NK-92 treated with Interleukin-12 subunit alpha and Interleukin-12 subunit beta, amount 100 ng/mL, for 24 hours (cell line): ENCODE measurements around the gene AKAP6.

Experiments used
- DNase-seq: peaks from one replicate; lab custom pipeline; 2025; lab: John Stamatoyannopoulos, UW

Gene AKAP6

DNA sequence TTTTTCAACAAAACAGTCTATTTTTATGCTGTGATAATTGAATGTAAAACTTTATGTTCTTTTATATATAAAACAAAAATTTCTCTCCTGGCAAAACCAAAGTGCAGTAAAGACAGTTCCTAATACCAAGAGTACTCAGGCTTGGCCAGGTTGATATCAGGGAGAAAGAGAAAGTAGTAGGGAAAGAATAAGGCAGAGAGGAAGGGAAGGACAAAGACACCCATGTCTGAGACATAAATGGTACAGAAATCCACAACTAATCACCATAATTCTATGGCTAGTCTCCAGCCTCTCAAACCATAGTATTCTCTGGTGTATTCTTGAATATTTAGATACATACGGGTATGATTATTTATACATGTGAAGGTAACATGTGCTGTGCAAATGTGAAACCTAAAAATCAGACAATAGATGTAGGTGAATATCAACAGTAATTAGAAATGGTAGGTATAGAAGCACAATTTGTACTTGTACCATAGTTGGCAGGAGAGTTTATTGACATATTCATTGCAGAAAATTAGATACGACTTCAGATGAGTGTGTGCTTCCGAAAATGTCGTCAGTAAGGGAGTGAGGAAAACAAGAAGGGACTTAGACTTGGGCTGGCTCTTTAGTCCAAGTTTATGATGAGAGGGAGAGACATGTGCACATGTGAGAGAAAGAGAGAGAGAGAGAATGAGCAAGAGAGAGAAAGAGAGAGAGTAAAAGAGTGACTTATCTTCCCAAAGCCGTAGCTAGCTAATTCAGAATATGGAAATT, 378.8 kb downstream of the AKAP6 start:
- no peak for DNase-seq

DNA sequence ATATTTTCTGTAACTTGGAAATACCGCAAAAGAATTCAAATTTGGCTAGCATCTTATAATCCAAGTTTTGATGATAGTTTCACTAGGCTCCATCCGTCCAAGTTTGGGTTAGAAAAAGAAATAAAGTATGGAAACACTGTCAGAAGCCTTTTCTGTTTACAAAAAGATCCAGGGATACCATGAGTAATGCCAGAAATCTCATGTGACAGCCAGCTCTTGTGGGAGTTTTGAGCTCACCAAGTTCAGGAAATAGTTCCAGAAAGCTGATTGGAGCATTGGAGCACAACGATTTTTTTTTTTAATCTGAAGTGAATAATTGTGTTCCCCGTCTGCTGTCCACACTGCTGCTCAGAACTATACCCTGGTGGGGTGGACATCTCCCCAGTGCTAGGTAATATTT, 379.9 kb downstream of the AKAP6 start:
- no peak for DNase-seq

DNA sequence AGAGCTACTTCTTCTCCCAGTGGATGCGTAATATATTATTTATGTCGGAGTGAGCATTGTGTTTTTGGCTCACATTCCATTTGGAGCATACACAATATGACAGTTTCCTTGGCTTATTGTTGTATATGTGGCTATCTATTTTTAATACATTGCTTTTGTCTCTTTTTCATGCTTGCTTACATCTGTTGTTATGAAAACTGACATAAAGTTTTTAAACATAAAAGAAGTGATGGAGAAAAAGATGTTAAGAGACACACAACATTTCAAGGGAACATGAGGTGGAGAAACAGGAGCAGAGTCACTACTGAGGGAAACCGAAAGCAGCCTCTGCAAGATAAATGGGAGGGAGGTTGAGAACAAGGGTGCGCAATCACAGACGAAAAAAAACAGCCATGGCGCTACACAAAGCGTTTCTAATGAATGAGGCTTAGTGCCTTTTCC, 381.2 kb downstream of the AKAP6 start:
- no peak for DNase-seq

DNA sequence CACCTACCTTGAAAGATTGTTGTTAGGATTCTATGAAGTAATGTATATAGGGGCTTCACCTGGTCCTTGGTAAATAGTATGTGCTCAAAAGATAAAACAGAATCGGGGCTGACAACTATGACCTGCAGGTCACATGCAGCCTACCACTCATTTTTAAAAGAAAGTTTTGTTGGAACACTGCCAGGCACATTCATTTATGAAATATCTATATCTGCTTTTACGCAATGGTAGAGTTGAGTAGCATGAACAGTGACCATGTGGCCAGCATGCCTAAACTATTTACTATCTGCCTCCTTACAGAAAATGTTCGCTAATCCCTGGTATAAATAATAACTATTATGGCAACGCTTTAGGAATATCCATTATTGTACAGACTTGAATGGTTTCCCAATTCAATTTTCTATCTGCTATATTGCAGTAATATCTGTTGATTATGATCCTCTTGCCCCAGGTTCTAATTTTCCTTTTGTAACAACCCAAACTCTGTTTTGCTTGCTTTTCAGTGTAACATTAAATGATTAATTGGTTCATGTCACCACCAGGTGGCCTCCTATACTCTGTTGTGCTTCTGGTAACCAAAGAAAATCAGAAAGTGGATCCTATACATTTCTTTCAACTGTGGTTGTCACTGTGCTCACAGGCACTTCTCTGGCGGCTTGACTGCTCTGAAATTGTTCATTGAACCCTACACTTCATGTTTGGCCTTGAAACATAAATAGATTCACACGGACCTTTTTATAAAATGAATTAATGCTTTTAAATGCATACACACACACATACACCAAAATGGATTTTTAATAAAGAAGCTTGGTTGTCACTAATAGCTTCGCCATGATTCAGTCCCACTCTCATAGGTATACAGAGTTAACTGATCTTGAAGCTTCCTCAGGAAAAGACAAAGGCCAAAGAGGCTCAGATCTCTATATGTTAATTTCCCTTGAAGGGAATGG, 381.9 kb downstream of the AKAP6 start:
- DNase-seq = no peak

DNA sequence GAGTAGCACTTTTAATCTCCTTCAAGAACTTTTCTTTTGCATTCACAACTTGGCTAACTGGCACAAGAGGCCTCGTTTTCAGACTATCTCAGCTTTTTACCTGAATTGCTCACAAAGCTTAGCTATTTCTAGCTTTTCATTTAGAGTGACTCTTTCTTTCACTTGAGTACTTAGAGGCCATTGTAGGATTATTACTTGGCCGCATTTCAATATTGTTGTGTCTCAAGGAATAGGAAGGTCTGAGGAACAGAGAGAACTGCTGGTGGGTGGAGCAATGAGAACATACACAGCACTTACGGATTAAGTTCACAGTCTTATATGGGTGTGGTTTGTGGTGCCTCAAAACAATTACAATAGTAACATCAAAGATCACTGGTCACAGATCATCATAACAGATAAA, 384.8 kb downstream of the AKAP6 start:
- no peak for DNase-seq

DNA sequence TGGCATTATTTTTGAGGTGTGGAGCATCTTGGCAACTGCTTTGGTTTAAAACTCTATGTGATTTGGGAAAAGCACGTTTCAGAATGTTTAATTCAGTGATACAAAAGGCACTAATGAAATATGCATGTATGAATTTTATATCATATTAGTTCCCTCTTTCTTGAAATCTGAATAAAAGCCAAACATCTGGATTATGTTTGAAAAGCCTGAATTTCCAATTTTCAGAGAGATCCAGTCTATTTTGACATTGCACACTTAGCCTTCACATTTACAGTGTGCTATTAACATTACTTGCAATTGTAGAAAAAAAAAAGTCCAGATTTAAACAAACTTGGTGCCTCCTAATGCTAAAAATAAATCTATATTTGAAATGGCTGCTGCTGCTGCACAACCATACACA, 390.5 kb downstream of the AKAP6 start:
- DNase-seq = no peak

DNA sequence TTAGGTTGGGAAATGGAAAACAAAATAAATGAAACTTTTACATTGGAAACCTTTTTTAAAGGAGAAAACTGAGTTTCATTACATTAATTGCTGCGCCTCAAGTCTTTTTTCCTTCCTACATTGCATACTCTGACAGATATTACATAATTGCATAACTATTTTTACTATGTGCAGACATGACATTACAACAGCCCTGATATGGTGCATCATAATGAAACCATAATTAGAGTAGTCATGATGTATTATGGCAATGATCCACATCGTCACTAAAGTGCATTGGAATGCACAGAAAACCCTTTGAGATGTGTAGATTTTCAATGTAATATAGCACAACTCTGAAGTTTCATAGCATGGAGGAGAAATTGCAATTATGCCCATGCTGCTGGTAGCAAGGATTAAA, 391.8 kb downstream of the AKAP6 start:
- DNase-seq = no peak

DNA sequence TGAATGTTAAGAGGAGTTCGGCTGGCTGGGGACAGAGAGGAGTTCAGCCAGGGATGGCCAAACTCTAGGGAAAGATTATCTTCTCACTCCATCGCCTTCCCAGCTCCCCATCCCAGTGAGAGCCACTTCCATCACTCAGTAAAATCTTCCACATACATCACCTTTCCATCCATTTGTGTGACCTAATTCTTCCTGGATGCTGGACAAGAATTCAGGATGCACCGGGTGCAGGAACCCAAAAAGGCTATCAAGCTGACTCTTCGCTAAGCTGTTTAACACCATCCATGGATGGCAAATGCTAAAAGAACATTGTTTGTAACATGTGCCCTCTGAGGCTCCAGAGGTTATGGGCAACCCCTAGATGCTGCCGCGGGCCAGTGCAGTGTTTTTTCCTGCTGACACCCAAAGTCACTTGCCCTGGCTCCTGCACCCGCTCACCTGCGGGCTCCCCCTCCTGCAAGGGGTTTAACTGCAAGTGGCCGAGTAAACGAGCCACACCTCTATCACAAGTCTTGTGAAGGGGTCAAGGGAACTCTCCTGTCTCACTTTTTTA, 393.6 kb downstream of the AKAP6 start:
- DNase-seq = no peak

DNA sequence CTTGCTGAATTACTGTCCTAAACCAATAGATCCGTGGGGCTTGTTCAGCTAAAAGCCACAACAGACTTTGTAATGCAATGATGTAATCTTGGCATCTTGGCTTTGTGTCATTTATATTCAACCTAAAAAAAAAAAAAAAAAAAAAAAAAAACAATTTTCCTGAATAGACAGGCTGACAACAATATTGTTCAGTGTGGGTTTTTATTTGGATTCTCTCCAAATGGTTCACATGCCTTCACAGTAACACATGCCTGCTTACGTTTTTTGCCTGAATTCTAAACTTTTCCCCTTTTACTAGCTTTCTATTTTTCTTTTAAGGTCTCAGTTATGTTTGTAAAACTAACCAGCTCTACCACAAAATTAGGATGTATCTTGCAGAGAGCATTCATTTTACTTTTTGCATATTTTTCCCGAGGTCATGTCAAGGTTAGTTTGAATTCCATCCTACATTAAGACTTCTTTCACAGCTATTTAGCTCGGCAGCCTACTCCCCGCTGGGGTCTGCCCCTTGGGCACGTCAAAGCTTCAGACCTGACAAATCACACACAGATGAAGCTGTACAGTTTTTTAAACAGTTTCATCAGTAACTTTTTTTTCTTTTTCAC, 395.9 kb downstream of the AKAP6 start:
- no peak for DNase-seq

DNA sequence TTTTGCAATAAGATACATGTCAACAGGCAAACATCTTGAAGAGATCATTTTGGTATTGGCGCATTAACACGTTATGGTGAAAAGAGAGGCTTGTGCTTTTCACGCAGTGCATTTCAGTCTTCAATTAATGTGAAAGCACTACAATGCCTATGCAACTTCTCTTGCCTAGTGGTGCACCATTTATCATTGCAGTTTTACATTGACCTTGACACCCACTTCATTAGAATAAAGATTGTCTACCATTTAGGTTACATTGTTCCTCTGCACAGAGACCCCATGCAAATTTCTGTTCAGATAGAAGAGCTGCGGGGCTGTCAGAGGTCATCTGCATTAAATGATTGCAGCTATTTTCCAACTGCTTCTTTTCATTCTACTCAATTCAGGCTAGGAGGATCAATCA, 397.4 kb downstream of the AKAP6 start:
- no peak for DNase-seq

DNA sequence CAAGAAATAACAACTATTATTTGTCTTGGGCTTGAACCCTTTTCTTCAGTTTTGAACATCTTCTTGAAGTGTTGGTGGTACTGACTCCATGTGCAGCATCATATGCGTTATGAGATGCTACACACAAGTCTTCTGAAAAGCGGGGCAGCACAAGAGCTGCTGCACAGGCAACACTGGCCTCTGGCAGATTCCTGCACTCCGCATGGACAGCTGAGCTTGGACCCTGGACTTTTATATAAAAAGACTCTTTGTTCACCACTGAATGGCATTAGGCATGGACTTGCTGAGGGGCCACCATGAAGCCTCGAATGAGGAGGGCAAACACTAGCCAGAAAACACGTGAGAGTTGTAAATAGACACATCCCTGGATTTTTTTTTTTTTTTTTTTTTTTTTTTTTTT, 398.7 kb downstream of the AKAP6 start:
- DNase-seq = no peak

DNA sequence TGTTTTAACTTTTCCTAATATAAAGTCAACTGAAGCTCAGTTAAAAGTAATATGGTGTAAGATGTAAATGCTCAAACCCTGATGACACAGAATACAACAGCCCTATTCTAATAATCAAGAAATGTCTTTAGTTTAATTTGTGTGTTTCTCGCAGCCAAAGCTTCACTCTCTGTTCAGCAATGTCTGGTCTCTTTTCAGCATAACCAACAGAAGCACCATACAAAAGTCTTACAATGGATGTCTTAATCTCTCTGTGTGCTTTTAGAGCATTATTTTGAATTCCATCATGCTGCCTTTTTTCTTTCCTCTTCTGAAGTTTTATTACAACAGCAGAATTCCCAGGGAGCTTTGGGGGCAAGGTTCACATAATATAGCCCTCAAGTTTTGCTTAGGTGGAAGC, 399.4 kb downstream of the AKAP6 start:
- DNase-seq = no peak

DNA sequence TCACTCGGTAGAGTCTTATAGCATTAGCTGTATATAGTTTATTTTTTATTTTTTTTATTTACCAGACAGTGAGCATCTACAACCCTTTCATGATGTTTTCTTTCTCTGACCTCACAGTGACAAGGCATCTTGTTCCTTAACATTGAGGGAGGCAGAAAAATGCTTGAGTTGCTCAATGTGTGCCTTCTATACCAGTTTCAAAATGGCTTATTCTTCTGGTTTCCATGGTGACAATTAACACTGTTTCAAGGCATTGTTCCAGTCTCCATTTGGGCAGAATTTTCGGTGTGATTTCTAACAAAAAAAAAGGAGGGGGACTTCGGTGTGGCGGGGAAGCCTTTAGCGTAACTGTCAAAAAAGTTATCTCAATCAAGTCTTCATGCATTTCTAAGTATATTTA, 399.9 kb downstream of the AKAP6 start:
- DNase-seq = no peak

DNA sequence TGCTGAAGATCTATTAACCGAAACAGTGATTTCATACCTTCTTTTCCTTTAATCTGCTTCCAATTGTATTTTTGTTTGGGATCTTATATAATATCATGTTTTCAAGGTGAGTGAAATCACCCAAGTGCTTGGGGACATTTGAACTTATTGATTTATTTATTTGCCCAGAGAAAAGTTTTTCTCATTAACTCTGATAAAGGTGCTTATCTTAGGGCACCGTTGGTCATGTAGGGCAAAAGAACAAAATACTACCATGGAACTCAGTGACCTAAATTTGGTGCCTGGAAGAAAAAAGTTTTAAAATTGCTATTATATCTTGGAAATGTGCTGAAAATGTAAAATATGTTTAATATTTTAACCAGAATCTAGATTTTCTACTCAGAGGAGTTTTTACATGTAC, 402.2 kb downstream of the AKAP6 start:
- no peak for DNase-seq

DNA sequence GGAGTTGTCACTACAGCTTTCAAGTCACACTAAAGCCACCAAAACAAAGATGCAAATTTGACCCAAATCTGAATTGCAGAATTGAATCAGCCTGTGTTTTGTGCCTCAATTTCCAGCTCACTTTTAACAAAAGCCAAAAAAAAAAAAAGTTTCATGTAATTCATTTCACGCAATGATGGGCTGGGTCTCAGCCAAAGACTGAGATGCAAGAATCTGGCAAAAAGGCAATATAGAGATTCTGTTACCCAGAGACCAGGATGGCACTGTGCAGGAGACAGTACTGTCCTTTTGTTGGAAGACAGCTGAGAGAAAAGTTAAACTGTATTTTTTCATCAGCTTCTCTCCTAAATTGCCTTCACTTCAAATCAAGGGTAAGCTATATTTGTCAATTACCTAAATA, 403.9 kb downstream of the AKAP6 start:
- DNase-seq = no peak

DNA sequence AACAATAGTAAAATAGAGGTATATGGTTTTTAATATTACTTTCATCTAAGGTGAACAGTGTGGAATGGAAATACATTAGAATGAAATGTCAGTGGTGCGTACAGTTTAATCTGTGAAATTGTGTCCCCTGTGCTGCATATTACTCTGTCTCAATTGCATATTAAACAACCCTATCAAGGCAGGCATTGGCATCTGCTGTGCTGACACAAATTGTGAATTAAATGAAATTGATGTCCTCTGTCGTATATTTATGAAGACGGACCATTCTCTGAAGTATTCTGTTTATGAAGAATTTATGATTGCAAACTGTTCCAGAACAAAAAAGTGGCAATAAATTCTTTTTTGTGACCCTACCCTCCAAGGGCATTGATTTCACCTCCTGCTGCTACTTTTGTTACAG, 405.2 kb downstream of the AKAP6 start:
- DNase-seq = no peak

DNA sequence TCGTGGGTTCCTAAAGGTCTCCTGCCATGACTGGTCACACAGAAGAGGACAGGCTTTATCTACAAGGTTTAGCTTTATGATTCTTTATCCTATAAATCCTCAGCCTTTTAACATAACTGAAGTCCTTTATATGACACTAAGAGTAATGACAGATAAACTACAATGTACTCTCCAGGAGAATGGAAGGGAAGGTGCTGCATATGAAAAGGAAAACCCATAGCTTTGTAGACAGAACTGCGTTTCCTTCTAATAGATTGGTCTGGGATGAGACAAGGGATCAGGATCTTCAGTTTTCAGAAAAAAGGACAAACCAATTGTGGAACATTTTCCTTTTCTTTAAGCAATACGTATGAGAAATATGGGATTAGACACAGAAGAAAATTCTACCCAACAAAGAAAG, 408.5 kb downstream of the AKAP6 start:
- no peak for DNase-seq

DNA sequence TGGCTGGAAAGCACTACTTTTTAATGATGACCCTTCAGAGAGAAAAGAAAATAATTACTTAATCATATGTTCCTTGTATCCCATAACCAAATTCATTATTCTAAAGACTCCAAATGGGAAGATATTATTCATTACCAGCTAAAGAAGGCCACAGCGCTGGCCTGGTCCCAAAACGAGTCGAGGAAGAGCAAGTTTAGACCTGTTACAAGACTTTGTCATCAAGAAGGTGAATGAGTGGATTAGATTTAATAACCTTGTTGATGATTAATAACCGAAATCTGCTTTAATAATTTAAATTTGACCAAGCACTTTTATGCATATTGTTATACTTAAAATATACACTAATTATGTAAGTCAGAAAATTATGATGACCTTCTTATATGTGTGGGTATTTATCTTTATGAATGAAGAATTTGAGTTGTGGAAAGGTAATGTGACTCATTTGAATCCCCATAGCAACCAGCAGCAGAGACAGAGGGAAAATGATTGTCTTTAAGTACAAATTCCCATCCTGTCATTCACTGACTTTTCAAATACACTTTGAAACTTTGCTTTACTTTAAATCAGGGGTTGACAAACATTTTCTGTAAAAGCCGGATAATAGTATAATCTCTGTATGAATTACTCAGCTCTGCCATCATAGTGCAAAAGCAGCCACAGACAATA, 409.2 kb downstream of the AKAP6 start:
- no peak for DNase-seq

DNA sequence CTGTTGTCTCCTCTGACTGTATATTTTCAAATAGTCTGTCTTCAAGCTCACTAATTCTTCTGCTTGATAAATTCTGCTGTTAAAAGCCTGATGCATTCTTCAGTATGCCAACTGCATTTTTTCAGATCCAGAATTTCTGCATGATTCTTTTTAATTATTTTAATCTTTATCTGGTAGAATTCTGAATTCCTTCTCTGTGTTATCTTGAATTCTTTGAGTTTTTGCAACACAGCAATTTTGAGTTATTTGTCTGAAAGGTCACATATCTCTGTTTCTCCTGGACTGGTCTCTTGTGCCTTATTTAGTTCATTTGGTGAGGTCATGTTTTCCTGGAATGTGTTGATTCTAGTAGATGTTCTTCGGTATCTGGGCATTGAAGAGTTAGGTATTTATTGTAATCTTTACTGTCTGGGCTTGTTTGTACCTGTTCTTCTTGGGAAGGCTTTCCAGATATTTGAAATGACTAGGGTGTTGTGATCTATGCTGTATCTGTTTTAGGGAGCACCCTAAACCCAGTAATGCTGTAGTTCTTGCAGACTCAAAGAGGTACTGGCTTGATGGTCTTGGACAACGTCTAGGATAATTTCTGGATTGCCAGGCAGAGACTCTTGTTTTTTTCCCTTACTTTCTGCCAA, 415.8 kb downstream of the AKAP6 start:
- no peak for DNase-seq

DNA sequence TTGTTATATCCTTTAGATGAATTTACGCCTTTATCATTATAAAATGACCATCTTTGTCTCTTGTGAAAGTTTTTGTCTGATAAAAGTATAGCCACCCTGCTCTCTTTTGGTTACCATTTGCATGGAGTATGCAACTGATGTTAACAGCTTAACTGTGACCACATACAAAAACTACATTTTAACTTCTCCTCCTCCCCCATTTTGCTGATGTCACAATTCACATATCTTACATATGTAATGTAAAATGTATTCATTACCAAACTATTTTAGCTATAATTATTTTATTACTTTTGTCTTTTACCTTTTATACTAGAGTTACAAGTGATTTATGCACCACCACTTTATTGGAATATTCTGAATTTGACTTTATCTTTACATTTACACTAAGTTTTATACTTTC, 425.1 kb downstream of the AKAP6 start:
- DNase-seq = no peak

DNA sequence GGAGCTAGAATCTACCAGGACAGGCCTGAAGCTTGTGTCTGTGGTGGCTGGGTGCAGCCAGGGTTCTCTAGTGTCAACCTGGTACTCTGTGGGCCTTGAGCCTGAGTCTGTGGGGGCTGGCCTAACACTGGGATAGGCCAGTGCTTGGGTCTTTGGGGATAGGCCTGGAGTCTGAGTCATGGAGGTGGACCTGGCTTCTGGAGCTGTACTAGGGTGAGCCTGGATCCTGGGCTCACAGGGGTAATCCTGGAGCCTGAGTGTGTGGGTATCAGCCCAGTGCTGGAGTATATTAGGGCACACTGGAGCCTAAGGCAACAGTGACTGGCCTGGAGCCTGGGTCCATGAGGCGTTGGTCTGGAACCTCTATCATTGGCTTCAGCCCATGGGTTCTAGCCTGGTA, 427.1 kb downstream of the AKAP6 start:
- DNase-seq = no peak

DNA sequence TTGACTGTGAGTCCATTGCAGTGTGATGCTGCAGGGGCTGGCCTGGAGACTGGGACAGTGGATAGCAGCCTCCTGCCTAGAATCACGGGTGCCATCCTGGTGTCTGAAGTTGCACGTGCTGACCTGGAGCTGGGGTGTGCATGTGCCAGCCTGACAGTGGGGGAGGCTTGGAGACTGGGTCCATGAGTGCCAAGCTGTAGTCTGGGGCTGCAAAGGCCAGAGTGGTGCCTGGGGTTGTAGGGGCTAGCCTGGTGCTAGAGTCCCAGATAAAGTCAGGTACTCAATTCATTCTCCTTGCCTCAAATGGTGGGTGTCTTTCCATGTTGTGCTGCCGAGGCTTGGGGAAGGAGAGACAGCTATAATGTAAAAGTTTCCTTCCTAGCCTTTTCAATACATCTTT, 427.7 kb downstream of the AKAP6 start:
- no peak for DNase-seq
